PC-9 (cell line): ENCODE data around the gene AGAP1. TPM values are rescaled to one million over a fixed set of nuclear protein-coding genes. Genes with fewer than 3 reads are reported as not detected.

Experiments used
- BruUV-seq: library from RNA; stranded (reverse); fragments of 400-500 nt; replicated peaks from 2 replicates; lab custom pipeline; 2021; lab: Mats Ljungman, UMichigan
- CTCF ChIA-PET: fragments of 300-600 bp; sonication (Branson Sonifier 250); formaldehyde crosslinking; loops from one replicate; lab custom pipeline; 2022; ENCODE audit warnings: antibody characterized with exemption; lab: Charles Lee
- POLR2A ChIA-PET: fragments of 300-600 bp; sonication (Branson Sonifier 250); formaldehyde crosslinking; loops from one replicate; lab custom pipeline; 2022; ENCODE audit warnings: antibody characterized with exemption; ENCODE audit not compliant: unreplicated experiment; lab: Charles Lee
- DNase-seq, 2 experiments: peaks; one replicate each; pipeline versions ENCODE4 v3.0.0 to v3.0.0-alpha.2; 2015 to 2022; ENCODE audit warnings: mixed read lengths in 1 of 2
- H2AFZ ChIP-seq: fragments of 200-600 bp; sonication (generic); 2 replicates; pipeline ENCODE4 v1.8.1; 2017; ENCODE audit warnings: antibody characterized with exemption
- H3F3A ChIP-seq: fragments of 200-600 bp; sonication (generic); 2 replicates; pipeline ENCODE4 v1.8.1; 2017; ENCODE audit warnings: antibody characterized with exemption, mild to moderate bottlenecking, low read depth; ENCODE audit not compliant: insufficient read depth
- H3K27ac ChIP-seq: fragments of 200-600 bp; sonication (generic); 2 replicates; pipeline ENCODE4 v1.6.1; 2016; ENCODE audit warnings: mixed run types
- H3K27me3 ChIP-seq: fragments of 200-600 bp; sonication (generic); 2 replicates; pipeline ENCODE4 v1.6.1; 2016; ENCODE audit warnings: low read depth, mixed run types; ENCODE audit not compliant: insufficient read depth
- H3K36me3 ChIP-seq: fragments of 200-600 bp; sonication (generic); 2 replicates; pipeline ENCODE4 v1.6.1; 2016; ENCODE audit warnings: low read depth, mixed run types
- H3K4me1 ChIP-seq: fragments of 200-600 bp; sonication (generic); replicated peaks from 2 replicates; pipeline ENCODE4 v1.6.1; 2016; ENCODE audit warnings: mixed run types; ENCODE audit not compliant: insufficient read depth
- H3K4me2 ChIP-seq: fragments of 200-600 bp; sonication (generic); 2 replicates; pipeline ENCODE4 v1.6.1; 2017; ENCODE audit warnings: mixed run types
- H3K4me3 ChIP-seq: fragments of 200-600 bp; sonication (generic); 2 replicates; pipeline ENCODE4 v1.6.1; 2016; ENCODE audit warnings: mixed run types
- H3K79me2 ChIP-seq: fragments of 200-600 bp; sonication (generic); 2 replicates; pipeline ENCODE4 v1.6.1; 2017; ENCODE audit warnings: low read depth, mixed run types
- H3K9me2 ChIP-seq: fragments of 200-600 bp; sonication (generic); 2 replicates; pipeline ENCODE4 v1.8.1; 2017; ENCODE audit warnings: mild to moderate bottlenecking; ENCODE audit not compliant: insufficient read depth
- H3K9me3 ChIP-seq: fragments of 200-600 bp; sonication (generic); 2 replicates; pipeline ENCODE4 v1.8.1; 2016; ENCODE audit warnings: low read depth; ENCODE audit not compliant: insufficient read depth
- H4K20me1 ChIP-seq: fragments of 200-600 bp; sonication (generic); 2 replicates; pipeline ENCODE4 v1.8.1; 2017; ENCODE audit not compliant: insufficient read depth
- CTCF ChIP-seq: fragments of 200-600 bp; sonication (generic); conservative IDR thresholded peaks from 2 replicates; pipeline ENCODE4 v1.6.1; 2017; ENCODE audit warnings: mixed run types, antibody characterized with exemption, mild to moderate bottlenecking, moderate library complexity
- EZH2 ChIP-seq: fragments of 200-600 bp; sonication (generic); IDR thresholded peaks from 2 replicates; pipeline ENCODE4 v1.8.0; 2017; ENCODE audit warnings: antibody characterized with exemption, low read depth
- intact Hi-C: fragments of 100-400 bp; cut with micrococcal nuclease; formaldehyde crosslinking; loops from one replicate; pipeline ENCODE4 v1.10.0; 2022; ENCODE audit not compliant: unreplicated experiment
- total RNA-seq: library from RNA; stranded (reverse); gene quantifications from 2 replicates; pipeline ENCODE4 v1.2.3, GENCODE V29; 2021

AGAP1 gene
- total RNA-seq, 1 experiment from 2014 or later, result 91.4 TPM

GRCh38 chr2:236092714-236093113 lies 598.9 kb downstream of the AGAP1 start:
- TF ChIP-seq EZH2, result no peak
- no peak for TF ChIP-seq CTCF
- intact Hi-C loops, result no loop called here
- H3K79me2 ChIP-seq, result no peaks in the 10 kb centered on the region
- no peak overlapping the region for H3K4me2 ChIP-seq
- no peak overlapping the region for H3K27ac ChIP-seq
- no peaks in the 10 kb centered on the region for H3K9me3 ChIP-seq
- H3K36me3 ChIP-seq, result no peaks in the 10 kb centered on the region
- no TSS peak for BruUV-seq
- no peak overlapping the region for H2AFZ ChIP-seq
- peaks cover 7% of the 10 kb centered on the region; the same call in 1 of the 2 replicates for H4K20me1 ChIP-seq
- H3F3A ChIP-seq, result no peaks in the 10 kb centered on the region; the same call in 1 of the 2 replicates
- CTCF ChIA-PET, result no interaction called here
- DNase-seq, result no peak
- POLR2A ChIA-PET, result no interaction called here
- no peaks in the 10 kb centered on the region for H3K9me2 ChIP-seq
- H3K27me3 ChIP-seq, result no peaks in the 10 kb centered on the region
- no peak overlapping the region for H3K4me3 ChIP-seq
- H3K4me1 ChIP-seq, result no peaks in the 10 kb centered on the region

GRCh38 chr2:236093134-236093533 lies 599.3 kb downstream of the AGAP1 start:
- Histone ChIP-seq H4K20me1 (peaks cover 7% of the 10 kb centered on the region; the same call in 1 of the 2 replicates), H3K4me1 (no peaks in the 10 kb centered on the region), H3F3A (no peaks in the 10 kb centered on the region), H2AFZ (no peak overlapping the region), H3K4me2 (no peak overlapping the region), H3K79me2 (no peaks in the 10 kb centered on the region), H3K27me3 (no peaks in the 10 kb centered on the region), H3K36me3 (no peaks in the 10 kb centered on the region), H3K9me3 (no peaks in the 10 kb centered on the region), H3K9me2 (no peaks in the 10 kb centered on the region), H3K27ac (no peak overlapping the region), H3K4me3 (no peak overlapping the region)
- POLR2A ChIA-PET, result no interaction called here
- no peak for TF ChIP-seq CTCF
- no peak for TF ChIP-seq EZH2
- CTCF ChIA-PET, result no interaction called here
- DNase-seq, result no peak
- BruUV-seq, result no TSS peak
- intact Hi-C loops, result no loop called here

GRCh38 chr2:236095504-236095903 lies 601.7 kb downstream of the AGAP1 start:
- no TSS peak for BruUV-seq
- Histone ChIP-seq H3K4me2 (no peak overlapping the region), H3K4me3 (no peak overlapping the region), H3K36me3 (no peaks in the 10 kb centered on the region), H3K4me1 (no peaks in the 10 kb centered on the region), H4K20me1 (no peaks in the 10 kb centered on the region), H2AFZ (no peak overlapping the region), H3K9me2 (no peaks in the 10 kb centered on the region), H3K9me3 (no peaks in the 10 kb centered on the region), H3K27me3 (no peaks in the 10 kb centered on the region), H3F3A (no peaks in the 10 kb centered on the region), H3K79me2 (no peaks in the 10 kb centered on the region), H3K27ac (no peak overlapping the region)
- intact Hi-C loops, result no loop called here
- DNase-seq, result no peak
- TF ChIP-seq CTCF, result no peak
- no peak for TF ChIP-seq EZH2
- ChIA-PET POLR2A (no interaction called here), CTCF (no interaction called here)
